SK-N-SH treated with all-trans-retinoic acid at 6 μM for 48 hours (cell line): ENCODE measurements around the gene TLE1.
A peak's percentile ranks its signal among the peaks of the same experiment; 100 is the strongest.
"Not testable (repeated sequence)": the region's sequence is repeated elsewhere in the genome, so short reads cannot be mapped to it uniquely, and the experiment has no call there.

ENCODE experiments used
- ATAC-seq: fragments of 200-7000 bp; cut with Tn5 transposase; 3 replicates; pipeline ENCODE4 v1.9.1; 2020; ENCODE audit warnings: mild to moderate bottlenecking, moderate library complexity
- ARNTL ChIP-seq: fragments of 450-650 bp; formaldehyde crosslinking; IDR thresholded peaks from 2 replicates; pipeline ENCODE4 v1.5.0; 2020; ENCODE audit warnings: low read depth, mild to moderate bottlenecking, moderate library complexity, borderline replicate concordance
- BACH2 ChIP-seq: fragments of 250-450 bp; sonication (Bioruptor Pico); IDR thresholded peaks from 2 replicates; pipeline ENCODE4 v1.9.0; 2021; ENCODE audit warnings: mild to moderate bottlenecking, borderline replicate concordance
- CSDC2 ChIP-seq: fragments of 250-450 bp; sonication (Bioruptor Pico); IDR thresholded peaks from 2 replicates; pipeline ENCODE4 v1.5.0; 2020; ENCODE audit warnings: mild to moderate bottlenecking, moderate library complexity
- ESRRG ChIP-seq: fragments of 250-450 bp; sonication (Bioruptor Pico); IDR thresholded peaks from 2 replicates; pipeline ENCODE4 v1.6.1; 2021; ENCODE audit warnings: mild to moderate bottlenecking
- GLIS3 ChIP-seq: fragments of 250-450 bp; sonication (Bioruptor Pico); IDR thresholded peaks from 2 replicates; pipeline ENCODE4 v1.5.0; 2020; ENCODE audit warnings: mild to moderate bottlenecking, moderate library complexity
- ISL1 ChIP-seq: fragments of 250-450 bp; sonication (Bioruptor Pico); IDR thresholded peaks from 2 replicates; pipeline ENCODE4 v2.1.2; 2022; ENCODE audit warnings: mild to moderate bottlenecking, moderate library complexity
- PATZ1 ChIP-seq: fragments of 250-450 bp; sonication (Bioruptor Pico); IDR thresholded peaks from 2 replicates; pipeline ENCODE4 v1.8.0; 2020; ENCODE audit warnings: mild to moderate bottlenecking, moderate library complexity, borderline replicate concordance
- POU6F1 ChIP-seq: fragments of 250-450 bp; sonication (Bioruptor Pico); IDR thresholded peaks from 2 replicates; pipeline ENCODE4 v1.8.0; 2021; ENCODE audit warnings: low read depth, mild to moderate bottlenecking, moderate library complexity, borderline replicate concordance
- RARB ChIP-seq: fragments of 250-450 bp; sonication (Bioruptor Pico); IDR thresholded peaks from 2 replicates; pipeline ENCODE4 v1.8.0; 2021; ENCODE audit warnings: mild to moderate bottlenecking, moderate library complexity
- TCF4 ChIP-seq: fragments of 250-450 bp; sonication (Bioruptor Pico); IDR thresholded peaks from 2 replicates; pipeline ENCODE4 v1.8.0; 2021; ENCODE audit warnings: mild to moderate bottlenecking, moderate library complexity, borderline replicate concordance
- TSHZ2 ChIP-seq: fragments of 250-450 bp; sonication (Bioruptor Pico); IDR thresholded peaks from 2 replicates; pipeline ENCODE4 v1.5.0; 2020; ENCODE audit warnings: mild to moderate bottlenecking, moderate library complexity
- ZC3H10 ChIP-seq: fragments of 250-450 bp; sonication (Bioruptor Pico); IDR thresholded peaks from 2 replicates; pipeline ENCODE4 v1.5.1; 2021; ENCODE audit warnings: mild to moderate bottlenecking, moderate library complexity
- ZFP3 ChIP-seq: fragments of 250-450 bp; sonication (Bioruptor Pico); IDR thresholded peaks from 2 replicates; pipeline ENCODE4 v1.5.0; 2020; ENCODE audit warnings: mild to moderate bottlenecking, moderate library complexity
- ZFP30 ChIP-seq: fragments of 450-650 bp; formaldehyde crosslinking; IDR thresholded peaks from 2 replicates; pipeline ENCODE4 v1.5.0; 2022; ENCODE audit warnings: mild to moderate bottlenecking, moderate library complexity
- ZNF565 ChIP-seq: fragments of 450-650 bp; formaldehyde crosslinking; conservative IDR thresholded peaks from 2 replicates; pipeline ENCODE4 v1.5.0; 2020; ENCODE audit warnings: low read depth, mild to moderate bottlenecking, moderate library complexity
- ZNF70 ChIP-seq: fragments of 450-650 bp; formaldehyde crosslinking; IDR thresholded peaks from 2 replicates; pipeline ENCODE4 v1.5.0; 2020; ENCODE audit warnings: mild to moderate bottlenecking, moderate library complexity
- ZNF8 ChIP-seq: fragments of 450-650 bp; formaldehyde crosslinking; IDR thresholded peaks from 2 replicates; pipeline ENCODE4 v1.5.0; 2020; ENCODE audit warnings: mild to moderate bottlenecking, moderate library complexity

Gene TLE1

GRCh38 chr9:81597419-81598122 lies 91.8 kb downstream of the TLE1 start:
- ATAC-seq, result no peak
- no peak for TF ChIP-seq ZNF565
- no peak for TF ChIP-seq ZFP30 (CRISPR knock-in tag)
- no peak for TF ChIP-seq ZNF8 (CRISPR knock-in tag)
- TF ChIP-seq CSDC2 (CRISPR knock-in tag), result no peak
- TF ChIP-seq TCF4 (CRISPR knock-in tag), result no peak
- TF ChIP-seq POU6F1, result no peak
- no peak for TF ChIP-seq GLIS3 (CRISPR knock-in tag)
- no peak for TF ChIP-seq ESRRG (CRISPR knock-in tag)
- TF ChIP-seq ARNTL, result no peak
- no peak for TF ChIP-seq TSHZ2 (CRISPR knock-in tag)

- ATAC-seq, result no peak
- TF ChIP-seq GLIS3 (CRISPR knock-in tag) (no peak), TSHZ2 (CRISPR knock-in tag) (no peak), ISL1 (CRISPR knock-in tag) (no peak), CSDC2 (CRISPR knock-in tag) (no peak), ZFP30 (CRISPR knock-in tag) (no peak), BACH2 (CRISPR knock-in tag) (no peak), ZNF70 (no peak), ARNTL (no peak)
Observed at GRCh38 chr9:81596679-81597418, 92.5 kb downstream of the TLE1 start.

- ATAC-seq, result no peak
- TF ChIP-seq ESRRG (CRISPR knock-in tag) (no peak), PATZ1 (CRISPR knock-in tag) (no peak), TCF4 (CRISPR knock-in tag) (peak; percentile 47; the same call in 1 of the 2 replicates)
Observed at GRCh38 chr9:81595887-81596543, 93.3 kb downstream of the TLE1 start.

- ATAC-seq, result not testable (repeated sequence)
Observed at GRCh38 chr9:81595293-81595692, 94.1 kb downstream of the TLE1 start.

- no peak for TF ChIP-seq ZFP3 (CRISPR knock-in tag)
- no peak for TF ChIP-seq ZC3H10 (CRISPR knock-in tag)
- no peak for TF ChIP-seq ZNF565
- TF ChIP-seq TCF4 (CRISPR knock-in tag), result no peak
- no peak for TF ChIP-seq RARB
- no peak for TF ChIP-seq ZNF8 (CRISPR knock-in tag)
- TF ChIP-seq TSHZ2 (CRISPR knock-in tag), result no peak
- ATAC-seq, result no peak
Observed at GRCh38 chr9:81594415-81594814, 94.9 kb downstream of the TLE1 start.
